HG02840 (cell line): ENCODE data around the gene SERAC1.

Experiments used
- ATAC-seq: cut with Tn5 transposase; IDR thresholded peaks from one replicate; pipeline ENCODE4 v1.9.1; 2021; ENCODE audit warnings: mild to moderate bottlenecking, moderate library complexity, moderate number of reproducible peaks; ENCODE audit not compliant: unreplicated experiment, low FRiP score

The SERAC1 gene

DNA sequence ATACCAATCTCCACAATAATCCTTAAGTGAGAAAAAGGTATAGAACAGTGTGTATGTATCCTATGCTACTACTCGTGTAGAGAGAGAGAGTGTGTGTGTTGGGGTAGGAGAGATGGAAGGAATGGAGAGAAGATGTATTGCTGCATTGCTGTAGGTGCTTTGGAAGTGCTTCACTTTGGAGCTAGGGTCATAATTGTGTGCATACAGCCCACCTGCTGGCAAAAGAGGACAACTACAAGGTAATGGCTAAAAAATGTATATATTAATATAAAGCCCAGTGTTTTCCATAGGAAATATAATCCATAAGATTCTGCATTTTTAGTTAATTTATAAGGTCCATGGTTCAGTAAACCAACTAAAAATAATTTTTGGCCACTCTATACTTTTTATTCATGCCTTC, 36.1 kb downstream of the SERAC1 start:
- ATAC-seq, result no peak

DNA sequence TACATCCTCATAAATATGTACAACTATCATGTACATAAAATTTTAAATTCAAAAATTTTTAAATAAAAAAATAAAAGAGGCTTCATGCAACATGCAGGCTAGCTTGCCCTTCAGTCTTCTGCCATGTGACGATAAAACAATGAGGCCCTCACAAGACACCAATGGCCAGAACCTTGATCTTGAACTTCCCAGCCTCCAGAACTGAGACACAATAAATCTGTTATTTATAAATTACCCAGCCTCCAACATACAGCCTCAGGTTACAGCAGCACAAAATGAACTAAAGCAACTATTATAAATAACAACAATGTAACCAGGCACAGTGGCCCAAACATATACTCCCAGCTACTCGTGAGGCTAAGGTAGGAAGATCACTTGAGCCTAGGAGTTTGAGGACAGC, 42.8 kb downstream of the SERAC1 start:
- no peak for ATAC-seq

DNA sequence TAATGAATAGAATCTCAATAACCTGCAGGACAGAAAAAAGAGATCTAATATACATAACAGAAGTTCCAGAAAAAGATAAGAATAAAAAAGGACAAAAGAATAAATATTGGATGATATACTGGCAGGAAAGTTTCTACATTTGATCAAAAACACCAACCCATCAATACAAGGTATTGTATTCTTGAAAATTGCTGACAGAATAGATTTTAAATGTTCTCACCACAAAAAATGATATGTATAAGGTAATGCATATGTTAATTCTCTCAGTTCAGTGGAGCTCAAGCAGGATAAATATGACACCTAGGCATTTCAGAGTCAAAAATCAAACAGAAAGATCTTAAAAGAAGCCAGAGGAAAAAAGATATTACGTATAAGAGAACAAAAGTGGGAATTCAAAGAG, 43.8 kb downstream of the SERAC1 start:
- ATAC-seq, result no peak

DNA sequence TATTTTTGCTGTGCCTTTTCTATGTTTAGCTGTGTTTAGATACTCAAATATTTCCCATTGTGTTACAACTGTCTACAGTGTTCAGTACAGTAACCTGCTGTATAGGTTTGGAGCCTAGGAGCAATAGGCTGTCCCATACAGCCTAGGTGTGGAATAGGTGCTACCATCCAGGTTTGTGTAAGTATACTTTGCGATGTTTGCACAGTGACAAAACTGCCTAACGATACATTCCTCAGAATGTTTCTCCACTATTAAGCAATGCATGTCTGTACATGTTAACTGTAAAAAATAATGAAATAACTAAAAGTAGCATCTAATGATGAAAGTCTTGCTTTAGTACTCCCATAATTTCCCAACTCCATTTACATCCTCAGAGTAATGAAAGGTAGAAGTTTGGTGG, 46.0 kb downstream of the SERAC1 start:
- no peak for ATAC-seq

DNA sequence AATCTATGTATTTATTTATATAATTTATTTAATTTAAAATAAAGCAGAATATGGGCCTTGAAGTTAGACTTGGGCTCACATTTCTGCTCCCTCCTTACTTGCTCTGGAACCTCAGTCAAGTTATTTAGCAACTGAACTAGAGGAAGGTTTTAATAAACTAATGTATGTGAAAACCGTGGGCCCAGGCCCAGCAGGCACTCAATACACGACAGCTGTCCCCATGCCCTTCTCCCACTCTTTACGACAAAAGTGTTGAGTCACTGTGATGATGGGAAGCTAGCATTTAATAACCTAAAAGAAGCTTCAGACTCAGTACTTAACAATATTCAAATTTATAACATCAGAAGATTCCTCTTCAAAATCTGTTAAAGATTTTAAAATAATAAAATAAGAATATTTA, 46.7 kb downstream of the SERAC1 start:
- ATAC-seq, result no peak

DNA sequence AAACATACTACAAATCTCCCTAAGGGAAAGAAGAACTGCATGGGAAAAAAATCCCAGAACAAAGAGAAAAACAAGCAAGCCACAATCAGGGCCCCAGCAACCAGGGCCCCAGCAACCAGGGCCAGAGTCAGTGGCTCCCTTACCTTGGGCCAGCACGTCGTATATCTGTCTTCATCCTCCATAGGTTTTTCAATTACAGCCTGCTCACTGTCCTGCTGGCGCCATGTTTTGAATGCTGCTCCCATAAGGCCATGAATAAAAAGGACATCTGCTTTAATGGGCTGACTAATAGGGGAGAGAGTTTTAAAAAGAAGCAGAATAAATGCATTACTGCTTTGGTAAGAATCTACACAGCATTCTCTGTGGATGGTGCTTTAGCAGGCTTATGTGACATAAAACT, 49.2 kb downstream of the SERAC1 start:
- no peak for ATAC-seq

DNA sequence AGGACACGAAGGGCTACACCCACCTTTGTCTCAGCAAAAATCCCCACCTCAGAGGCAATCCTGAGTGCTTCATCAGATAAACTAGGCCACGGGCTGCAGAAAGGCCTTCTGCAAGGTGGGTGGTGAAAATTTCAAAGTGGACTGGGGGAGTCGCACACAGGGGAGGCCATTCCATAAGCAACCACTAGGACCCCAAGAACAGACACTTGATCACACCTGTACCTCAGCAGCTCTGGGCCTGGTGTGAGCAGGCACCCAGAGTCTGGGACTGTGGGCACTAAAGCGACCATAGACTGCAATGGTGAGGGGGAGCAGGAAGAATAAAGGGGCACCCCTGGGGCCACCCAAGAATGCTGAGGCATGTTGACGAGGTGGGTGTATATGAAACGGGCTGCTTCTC, 52.6 kb downstream of the SERAC1 start:
- ATAC-seq, result no peak

DNA sequence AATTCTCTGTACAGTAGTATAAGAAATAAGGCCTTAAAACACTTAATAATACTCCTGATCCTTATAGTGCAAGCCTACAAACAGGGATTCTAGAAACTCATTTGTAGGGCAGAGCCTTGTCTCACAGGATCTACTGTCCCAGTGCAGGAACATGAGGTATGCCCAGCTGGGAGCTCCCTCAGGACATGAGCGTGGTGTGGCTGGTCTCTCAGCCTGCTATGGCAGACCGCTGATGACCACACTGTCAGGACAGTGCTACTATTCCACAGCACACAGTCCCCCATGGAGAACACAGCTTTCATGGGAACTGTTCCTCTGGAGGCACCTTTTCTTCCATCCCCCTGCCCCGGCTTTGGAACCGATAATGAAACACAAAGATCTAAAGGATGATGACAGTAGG, 53.0 kb downstream of the SERAC1 start:
- ATAC-seq, result no peak

DNA sequence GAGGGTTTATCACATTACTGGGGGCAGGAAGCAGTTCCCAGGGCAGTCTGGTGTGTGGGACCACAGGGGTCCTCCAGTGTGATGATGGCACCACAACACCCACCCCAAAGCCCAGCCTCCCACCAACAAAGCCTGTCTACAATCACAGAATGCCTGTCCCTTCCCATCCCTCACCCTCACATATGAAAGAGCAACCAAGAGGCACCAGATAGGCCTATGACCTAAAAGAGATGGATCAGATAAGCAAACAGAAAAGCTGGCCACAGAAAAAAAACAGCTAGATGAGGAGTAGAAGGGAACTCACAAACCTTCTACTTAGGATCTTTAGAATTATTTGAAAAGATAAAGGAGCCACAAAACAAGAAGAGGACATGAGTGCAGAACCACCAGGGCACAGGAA, 54.3 kb downstream of the SERAC1 start:
- no peak for ATAC-seq

DNA sequence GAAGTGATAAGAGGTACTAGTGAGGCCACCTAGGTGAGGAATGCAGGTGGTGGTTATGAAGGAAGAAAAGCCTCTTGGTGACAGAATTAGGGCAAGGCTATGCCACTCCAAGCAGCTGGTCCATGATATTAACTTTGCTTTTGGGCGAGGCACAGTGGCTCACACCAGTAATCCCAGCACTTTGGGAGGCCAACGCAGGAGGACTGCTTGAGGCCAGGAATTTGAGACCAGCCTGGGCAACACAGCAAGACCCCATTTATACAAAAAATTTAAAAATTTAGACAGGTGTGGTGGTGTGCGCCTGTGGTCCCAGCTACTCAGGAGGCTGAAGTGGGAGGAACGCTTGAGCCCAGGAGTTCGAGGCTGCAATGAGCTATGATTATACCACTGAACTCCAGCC, 56.1 kb downstream of the SERAC1 start:
- no peak for ATAC-seq

DNA sequence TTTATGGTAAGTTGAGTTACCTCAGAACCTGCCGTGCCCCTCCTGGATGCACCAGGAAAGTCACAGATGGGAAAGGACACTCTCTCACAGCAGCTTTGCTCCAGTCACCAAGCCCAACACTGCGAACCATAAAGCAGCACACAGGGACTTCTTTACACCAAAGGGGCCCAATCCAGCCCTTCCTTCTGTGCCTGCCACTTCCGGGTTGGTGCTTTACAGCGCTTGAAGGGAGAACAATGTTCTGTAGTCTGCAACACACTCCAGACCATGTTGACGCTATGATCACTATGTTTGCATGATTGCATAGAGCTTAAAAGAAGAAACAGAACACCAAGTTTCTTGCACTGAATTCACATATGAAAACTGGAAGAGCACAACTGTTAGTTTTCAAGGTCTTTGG, 57.1 kb downstream of the SERAC1 start:
- no peak for ATAC-seq

DNA sequence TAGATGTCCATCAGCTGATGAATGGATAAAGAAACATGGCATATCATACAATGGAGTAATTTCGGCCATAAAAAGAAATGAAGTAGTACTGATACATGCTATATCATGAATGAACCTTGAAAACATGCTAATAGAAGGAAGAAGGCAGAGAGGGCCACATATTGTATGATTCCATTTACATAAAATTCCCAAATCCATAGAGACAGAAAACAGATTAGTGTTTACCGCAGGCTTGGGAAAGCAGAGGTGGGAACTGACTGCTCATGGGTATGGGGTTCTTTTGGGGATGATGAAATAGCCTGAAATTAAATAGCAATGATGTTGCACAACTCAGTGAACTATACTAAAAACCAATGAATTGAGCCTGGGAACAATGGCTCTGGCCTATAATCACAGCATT, 58.3 kb downstream of the SERAC1 start:
- ATAC-seq, result no peak

DNA sequence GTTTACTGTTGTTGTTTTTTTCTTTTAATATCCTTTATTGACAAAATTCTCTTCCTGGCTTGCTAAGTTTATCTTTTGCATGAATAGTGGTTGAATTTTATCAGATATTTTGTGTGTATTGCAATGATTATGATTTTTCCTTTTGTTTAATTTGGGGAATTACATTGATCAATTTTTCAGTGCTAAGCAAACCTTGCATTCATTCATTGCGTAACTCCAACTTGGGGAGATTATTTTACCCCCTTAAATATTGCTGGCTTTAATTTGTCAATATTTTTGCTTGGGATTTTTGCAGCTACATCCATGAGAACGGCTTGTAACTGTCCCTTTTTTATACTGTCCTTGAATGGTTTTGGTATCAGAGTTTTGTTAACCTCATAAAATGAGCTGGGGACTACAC, 63.4 kb downstream of the SERAC1 start:
- ATAC-seq, result no peak

DNA sequence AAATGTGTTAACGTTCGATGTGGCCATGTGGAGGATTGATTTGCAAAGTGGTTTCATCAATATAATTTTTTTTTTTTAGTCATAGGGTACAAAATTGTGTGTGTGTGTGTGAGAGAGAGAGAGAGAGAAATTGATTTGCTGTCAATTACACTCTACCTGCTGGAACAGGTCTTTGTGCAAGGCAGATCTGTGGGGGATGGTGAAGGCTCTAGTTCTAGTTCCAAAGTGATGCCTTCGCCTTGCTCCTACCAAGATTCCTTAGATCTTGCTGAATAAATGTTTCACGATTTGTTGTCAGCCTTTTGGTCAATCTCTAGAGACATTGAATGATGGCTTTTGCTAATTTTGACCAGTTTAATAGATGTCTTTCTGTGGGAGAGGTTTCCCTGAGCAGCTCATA, 64.8 kb downstream of the SERAC1 start:
- ATAC-seq, result no peak

DNA sequence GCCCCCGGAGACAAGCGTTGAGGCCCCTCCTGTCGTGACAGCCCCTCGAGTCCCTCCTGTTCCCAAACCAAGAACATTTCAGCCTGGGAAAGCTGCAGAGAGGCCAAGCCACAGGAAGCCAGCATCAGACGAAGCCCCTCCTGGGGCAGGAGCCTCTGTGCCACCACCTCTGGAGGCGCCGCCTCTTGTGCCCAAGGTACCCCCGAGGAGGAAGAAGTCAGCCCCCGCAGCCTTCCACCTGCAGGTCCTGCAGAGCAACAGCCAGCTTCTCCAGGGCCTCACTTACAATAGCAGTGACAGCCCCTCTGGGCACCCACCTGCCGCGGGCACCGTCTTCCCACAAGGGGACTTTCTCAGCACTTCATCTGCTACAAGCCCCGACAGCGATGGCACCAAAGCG, 72.4 kb downstream of the SERAC1 start:
- ATAC-seq, result no peak

DNA sequence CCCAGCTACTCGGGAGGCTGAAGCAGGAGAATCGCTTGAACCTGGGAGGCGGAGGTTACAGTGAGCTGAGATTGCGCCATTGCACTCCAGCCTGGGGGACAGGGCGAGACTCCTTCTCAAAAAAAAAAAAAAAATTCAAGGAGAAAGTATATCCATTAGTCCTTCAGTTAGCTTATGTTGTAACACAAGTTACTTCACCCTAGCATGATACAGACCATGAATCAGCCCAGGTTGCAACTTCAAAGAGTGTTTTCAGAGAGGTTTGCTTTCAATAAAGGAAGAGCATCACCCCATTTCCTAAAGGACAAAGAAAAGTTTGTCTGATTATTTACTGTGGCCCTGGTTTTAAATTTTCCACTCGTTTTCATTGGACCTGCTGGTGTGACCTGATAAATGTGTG, 73.0 kb downstream of the SERAC1 start:
- no peak for ATAC-seq

DNA sequence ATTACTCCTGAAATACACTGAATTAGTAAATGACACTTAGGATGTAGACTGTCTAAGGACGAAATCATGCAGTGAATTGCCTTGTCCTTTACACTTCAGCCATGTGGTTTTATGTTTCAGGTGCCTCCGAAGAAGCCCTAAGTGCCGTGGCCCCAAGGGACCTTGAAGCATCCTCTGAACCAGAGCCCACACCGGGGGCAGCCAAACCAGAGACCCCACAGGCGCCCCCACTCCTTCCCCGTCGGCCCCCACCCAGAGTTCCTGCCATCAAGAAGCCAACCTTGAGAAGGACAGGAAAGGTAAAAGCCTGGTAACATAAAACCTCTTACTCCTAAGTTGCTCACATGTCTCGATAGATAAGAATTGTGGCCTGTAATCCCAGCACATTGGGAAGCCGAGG, 75.3 kb downstream of the SERAC1 start:
- ATAC-seq, result no peak

DNA sequence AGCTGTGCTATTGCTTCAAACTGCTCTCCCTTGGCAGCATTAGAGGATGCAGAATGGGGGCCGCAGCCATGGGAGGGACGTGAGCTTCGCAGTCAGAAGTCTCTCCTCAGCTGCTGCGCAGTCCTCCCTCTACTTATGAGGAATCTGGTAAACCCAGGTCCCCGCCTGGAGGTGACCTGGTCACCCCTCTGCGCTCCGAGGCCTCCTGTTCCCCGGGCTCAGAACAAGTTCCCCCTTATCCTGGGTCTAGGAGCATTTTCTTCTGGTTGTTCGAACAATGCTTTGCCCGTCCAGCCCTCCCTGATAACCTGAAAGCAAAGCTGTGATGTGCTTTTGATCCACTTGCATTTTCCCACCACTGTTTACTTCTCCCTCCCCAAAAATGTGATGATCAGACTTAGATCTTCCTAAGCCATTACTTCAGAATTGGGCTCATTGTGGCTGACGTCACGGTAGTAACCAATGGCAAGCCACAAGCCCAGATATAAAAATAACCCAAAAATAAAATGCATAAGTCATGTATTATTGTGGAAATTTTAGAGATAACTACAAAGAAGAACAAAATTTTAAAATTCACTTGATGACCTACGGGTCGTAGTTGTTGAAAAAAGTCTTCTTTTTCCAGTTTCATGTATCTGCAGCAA, 80.7 kb downstream of the SERAC1 start:
- no peak for ATAC-seq

DNA sequence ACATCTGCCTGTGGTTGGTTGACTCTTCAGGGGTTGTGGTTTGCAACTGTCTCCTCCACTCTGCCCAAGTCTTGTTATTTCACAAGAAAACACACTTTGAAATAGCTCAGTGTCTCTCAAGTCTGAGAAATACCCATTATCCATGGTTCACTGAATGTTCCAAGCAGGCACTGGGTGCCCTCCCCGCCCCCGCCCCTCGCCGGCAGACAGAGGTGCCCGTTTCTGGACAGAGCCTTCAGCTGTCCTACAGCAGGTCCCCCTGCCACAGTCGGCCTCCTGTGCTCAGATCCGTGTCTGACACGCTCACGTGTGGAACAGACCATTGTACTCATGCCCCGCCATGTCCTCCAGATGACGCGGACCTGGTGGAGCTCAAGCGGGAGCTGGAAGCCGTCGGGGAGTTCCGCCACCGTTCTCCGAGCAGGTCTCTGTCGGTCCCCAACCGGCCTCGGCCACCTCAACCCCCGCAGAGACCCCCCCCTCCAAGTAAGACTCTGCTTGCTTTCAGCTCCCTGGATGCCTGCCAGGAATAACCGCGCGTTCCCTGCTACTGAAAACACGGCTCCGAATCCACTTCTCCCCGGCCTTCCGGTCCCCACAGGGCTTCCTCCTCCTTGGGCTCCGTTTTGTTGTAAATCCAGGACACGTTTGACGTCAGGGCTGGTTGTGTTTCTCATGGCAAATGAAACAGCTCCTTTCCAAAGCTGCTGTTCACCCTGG, 81.4 kb downstream of the SERAC1 start:
- no peak for ATAC-seq

DNA sequence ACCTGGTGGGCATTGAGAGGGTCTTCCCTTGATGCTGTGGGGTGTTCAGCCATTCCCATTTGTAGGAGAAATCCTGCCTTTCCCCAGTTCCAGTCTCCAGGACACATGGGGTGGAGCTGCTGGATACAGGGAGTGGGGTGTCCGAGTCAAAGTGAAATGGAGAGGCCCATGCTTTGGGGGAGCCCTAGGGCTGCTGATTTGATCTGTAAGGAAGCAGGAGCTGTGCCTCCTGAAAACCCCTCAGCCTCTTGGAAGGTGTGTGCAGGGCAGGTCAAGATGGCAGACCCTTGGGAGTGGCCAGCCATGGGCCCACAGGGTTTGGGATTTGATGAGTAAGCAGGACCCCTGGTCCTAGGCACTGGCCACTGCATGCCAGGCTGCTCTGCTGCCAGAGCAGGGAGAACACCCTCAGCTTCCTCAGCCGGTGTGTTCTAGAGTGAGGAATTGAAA, 82.0 kb downstream of the SERAC1 start:
- ATAC-seq, result no peak

DNA sequence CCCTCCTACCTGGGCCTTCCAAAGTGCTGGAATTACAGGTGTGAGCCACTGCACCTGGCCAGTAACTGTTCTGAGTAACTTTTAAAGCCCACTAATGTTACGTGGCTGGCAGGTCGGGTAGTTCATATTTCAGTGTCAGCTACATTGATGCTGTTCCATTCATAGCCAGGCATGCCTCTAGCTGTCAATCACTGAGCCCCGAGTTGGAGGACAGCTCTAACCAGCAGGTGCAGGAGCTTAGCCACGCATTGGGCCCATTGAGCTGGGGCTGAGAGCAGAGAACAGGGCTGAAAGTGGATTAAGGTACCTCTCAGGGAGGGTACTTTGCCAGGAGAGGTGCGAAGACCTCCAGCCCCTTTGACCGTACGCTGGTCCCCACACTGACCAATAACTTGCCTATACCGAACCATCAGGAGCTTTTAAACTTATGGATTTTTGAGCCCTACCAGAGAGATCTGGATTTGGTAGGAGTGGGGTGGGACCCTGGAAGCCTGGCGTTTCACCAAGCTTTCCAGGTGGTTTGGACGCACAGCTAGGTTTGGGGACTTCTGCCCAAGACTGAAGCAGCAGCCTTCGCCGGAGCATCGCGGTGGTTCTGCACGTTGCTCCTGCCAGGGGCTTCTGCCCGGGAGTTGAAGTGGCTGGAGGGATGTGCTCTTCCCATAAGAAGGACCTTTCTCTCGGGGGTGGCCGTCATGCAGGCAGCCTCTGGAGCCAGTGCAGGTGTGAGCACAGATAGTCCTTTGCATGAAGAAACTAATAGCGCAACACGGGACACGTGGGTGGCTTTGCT, 82.6 kb downstream of the SERAC1 start:
- no peak for ATAC-seq
